Natural killer cell (primary cell): ENCODE data around the gene PHLDB2. TPM values are rescaled to one million over a fixed set of nuclear protein-coding genes. Genes with fewer than 3 reads are reported as not detected.

Experiments used
- ATAC-seq, 3 donors: fragments of 150-1000 bp in 2 of 3; fragments of 200-7000 bp in 1 of 3; cut with Tn5 transposase; 1 replicate in 1 of 3; 2 replicates in 2 of 3; pipeline ENCODE4 v1.10.0; 2021; ENCODE audit warnings: mild to moderate bottlenecking in 2 of 3, moderate library complexity in 2 of 3
- DNase-seq, 2 donors: peaks; one replicate each; pipeline versions ENCODE4 v3.0.0 to v3.0.0-alpha.2; 2013 to 2021; ENCODE audit warnings: mixed read lengths in 1 of 2
- H3K27ac ChIP-seq: one replicate; pipeline ENCODE4 v1.5.1; 2013; ENCODE audit warnings: mild to moderate bottlenecking, low read length
- H3K27me3 ChIP-seq: one replicate; pipeline ENCODE4 v1.6.1; 2013; ENCODE audit warnings: low read length; ENCODE audit not compliant: control insufficient read depth, insufficient read depth
- H3K36me3 ChIP-seq: one replicate; pipeline ENCODE4 v1.6.1; 2013; ENCODE audit warnings: low read length; ENCODE audit not compliant: control insufficient read depth, insufficient read depth
- H3K4me1 ChIP-seq: one replicate; pipeline ENCODE4 v1.6.1; 2013; ENCODE audit warnings: low read length; ENCODE audit not compliant: control insufficient read depth, insufficient read depth
- H3K4me3 ChIP-seq: one replicate; pipeline ENCODE4 v1.5.1; 2013; ENCODE audit warnings: low read length
- H3K9me3 ChIP-seq: one replicate; pipeline ENCODE4 v1.6.1; 2013; ENCODE audit warnings: low read length; ENCODE audit not compliant: control insufficient read depth, insufficient read depth
- H3K27ac Mint-ChIP-seq, 2 donors: one replicate each; pipeline ENCODE4 v1.8.0; 2022; ENCODE audit warnings: mild to moderate bottlenecking in 2 of 2, mixed read lengths in 2 of 2, moderate library complexity in 1 of 2
- H3K27me3 Mint-ChIP-seq, 2 donors: one replicate each; pipeline ENCODE4 v1.8.0; 2022; ENCODE audit warnings: low read depth in 2 of 2, mixed read lengths in 2 of 2
- H3K36me3 Mint-ChIP-seq: one replicate; pipeline ENCODE4 v1.8.0; 2022; ENCODE audit warnings: mixed read lengths
- H3K4me1 Mint-ChIP-seq, 2 donors: one replicate each; pipeline ENCODE4 v1.8.0; 2022; ENCODE audit warnings: mixed read lengths in 2 of 2
- H3K4me3 Mint-ChIP-seq: one replicate; pipeline ENCODE4 v1.8.0; 2022; ENCODE audit warnings: mild to moderate bottlenecking, moderate library complexity, mixed read lengths
- H3K9me3 Mint-ChIP-seq, 2 donors: one replicate each; pipeline ENCODE4 v1.8.0; 2022; ENCODE audit warnings: mixed read lengths in 2 of 2
- WGBS: methylation state at CpG from one replicate; pipeline ENCODE4 v1.1.7; 2013; ENCODE audit warnings: missing lambda C conversion rate; ENCODE audit not compliant: insufficient coverage; 5-methylcytosine and 5-hydroxymethylcytosine counted together
- intact Hi-C: fragments of 100-400 bp; cut with micrococcal nuclease; formaldehyde crosslinking; loops from one replicate; pipeline ENCODE4 v1.14.2; 2022
- total RNA-seq, 4 donors: library from RNA; stranded (reverse); fragments of 120-200 nt in 1 of 4; gene quantifications; one replicate each; pipeline versions ENCODE4 v1.2.3 to v1.2.4, GENCODE V29; 2013 to 2022
- TF ChIP-seq, protein P1 (sequence below): fragments of 200-600 bp; IDR thresholded peaks from one replicate; pipeline ENCODE4 v1.8.0; 2022; ENCODE audit warnings: antibody characterized with exemption

PHLDB2 gene
- total RNA-seq, 3 donors from 2014 or later (not counting 1 experiment from before 2014, with no cell fraction given) = 63.3 to 93.4 (median 64.0) TPM

DNA sequence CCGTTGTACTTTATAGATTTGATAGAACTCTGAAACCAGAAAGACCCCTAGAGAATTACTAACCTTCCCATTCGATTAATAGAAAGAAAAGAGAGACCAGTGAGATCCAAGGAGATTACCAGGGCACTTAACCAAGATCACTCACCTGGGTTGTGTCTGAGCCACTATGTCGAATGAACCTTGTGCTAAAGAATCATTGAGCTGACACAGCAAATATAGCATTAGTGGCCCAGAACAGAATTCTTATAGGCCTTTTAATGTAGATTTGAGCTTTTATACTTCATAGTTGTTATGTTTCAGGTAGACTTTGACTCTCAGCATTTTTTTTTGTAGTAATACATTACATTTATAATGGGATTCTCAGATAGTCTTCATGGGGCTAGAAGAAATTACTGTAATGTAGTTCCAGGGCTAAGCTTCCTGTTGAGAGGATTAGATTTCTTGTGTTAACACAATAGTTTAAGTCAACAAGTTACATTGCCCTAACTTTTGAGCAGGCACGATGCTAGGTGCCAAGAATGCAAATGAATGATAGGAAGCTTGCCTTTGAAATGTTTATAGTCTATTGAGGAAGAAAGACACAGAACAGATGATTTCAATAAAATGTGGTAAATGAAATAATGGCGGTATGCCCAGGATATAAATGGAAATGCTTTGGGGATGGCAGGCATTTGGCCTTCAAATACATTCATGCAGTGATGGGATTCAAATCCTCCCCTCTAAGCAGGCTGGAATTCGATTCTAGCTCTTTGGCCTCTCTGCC, 95.3 kb downstream of the PHLDB2 start:
- Histone ChIP-seq H3K27me3 (no peaks in the 10 kb centered on the region), H3K4me1 (no peaks in the 10 kb centered on the region), H3K9me3 (no peaks in the 10 kb centered on the region), H3K4me3 (no peak overlapping the region), H3K27ac (no peak overlapping the region), H3K36me3 (peaks cover 7% of the 10 kb centered on the region)
- no peaks in the 10 kb centered on the region for H3K9me3 Mint-ChIP-seq
- H3K27me3 Mint-ChIP-seq = no peaks in the 10 kb centered on the region
- H3K36me3 Mint-ChIP-seq = peaks cover 6% of the 10 kb centered on the region
- WGBS = 86% methylated on average over 5 of the region's 6 CpGs
- TF ChIP-seq, protein P1, sequence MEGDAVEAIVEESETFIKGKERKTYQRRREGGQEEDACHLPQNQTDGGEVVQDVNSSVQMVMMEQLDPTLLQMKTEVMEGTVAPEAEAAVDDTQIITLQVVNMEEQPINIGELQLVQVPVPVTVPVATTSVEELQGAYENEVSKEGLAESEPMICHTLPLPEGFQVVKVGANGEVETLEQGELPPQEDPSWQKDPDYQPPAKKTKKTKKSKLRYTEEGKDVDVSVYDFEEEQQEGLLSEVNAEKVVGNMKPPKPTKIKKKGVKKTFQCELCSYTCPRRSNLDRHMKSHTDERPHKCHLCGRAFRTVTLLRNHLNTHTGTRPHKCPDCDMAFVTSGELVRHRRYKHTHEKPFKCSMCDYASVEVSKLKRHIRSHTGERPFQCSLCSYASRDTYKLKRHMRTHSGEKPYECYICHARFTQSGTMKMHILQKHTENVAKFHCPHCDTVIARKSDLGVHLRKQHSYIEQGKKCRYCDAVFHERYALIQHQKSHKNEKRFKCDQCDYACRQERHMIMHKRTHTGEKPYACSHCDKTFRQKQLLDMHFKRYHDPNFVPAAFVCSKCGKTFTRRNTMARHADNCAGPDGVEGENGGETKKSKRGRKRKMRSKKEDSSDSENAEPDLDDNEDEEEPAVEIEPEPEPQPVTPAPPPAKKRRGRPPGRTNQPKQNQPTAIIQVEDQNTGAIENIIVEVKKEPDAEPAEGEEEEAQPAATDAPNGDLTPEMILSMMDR = no peak
- no peak overlapping the region for H3K4me3 Mint-ChIP-seq
- intact Hi-C loops = no loop called here
- H3K4me1 Mint-ChIP-seq = peaks cover 0 to 5% of the 10 kb centered on the region in 2 donors
- H3K27ac Mint-ChIP-seq = no peak overlapping the region
- DNase-seq = no peak
- no peak for ATAC-seq

DNA sequence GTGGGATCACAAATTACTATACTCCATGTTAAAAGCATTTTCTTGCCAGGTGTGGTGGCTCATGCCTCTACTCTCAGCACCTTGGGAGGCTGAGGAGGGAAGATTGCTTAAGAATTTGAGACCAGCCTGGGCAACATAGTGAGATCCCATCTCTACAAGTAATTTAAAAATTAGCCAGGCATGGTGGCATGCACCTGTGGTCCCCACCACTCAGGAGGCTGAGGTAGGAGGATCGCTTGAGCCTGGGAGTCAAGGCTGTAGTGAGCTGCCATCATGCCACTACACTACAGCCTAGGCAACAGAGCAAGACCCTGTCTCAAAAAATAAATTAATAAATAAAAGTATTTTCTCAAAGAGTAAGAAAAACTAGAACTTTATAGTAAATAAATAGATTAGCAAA, 96.8 kb downstream of the PHLDB2 start:
- Mint-ChIP-seq H3K27me3 (no peaks in the 10 kb centered on the region), H3K27ac (no peak overlapping the region), H3K4me1 (peaks cover 0 to 5% of the 10 kb centered on the region in 2 donors), H3K9me3 (no peaks in the 10 kb centered on the region), H3K36me3 (no peaks in the 10 kb centered on the region), H3K4me3 (no peak overlapping the region)
- intact Hi-C loops = no loop called here
- WGBS = no CpG with 5 or more reads among the region's 1 CpG
- peaks cover 7% of the 10 kb centered on the region for H3K36me3 ChIP-seq
- H3K4me1 ChIP-seq = no peaks in the 10 kb centered on the region
- DNase-seq (no peak), ATAC-seq (no peak)
- TF ChIP-seq, protein P1 = no peak
- H3K27me3 ChIP-seq = no peaks in the 10 kb centered on the region
- H3K9me3 ChIP-seq = no peaks in the 10 kb centered on the region
- H3K27ac ChIP-seq = no peak overlapping the region
- H3K4me3 ChIP-seq = no peak overlapping the region

DNA sequence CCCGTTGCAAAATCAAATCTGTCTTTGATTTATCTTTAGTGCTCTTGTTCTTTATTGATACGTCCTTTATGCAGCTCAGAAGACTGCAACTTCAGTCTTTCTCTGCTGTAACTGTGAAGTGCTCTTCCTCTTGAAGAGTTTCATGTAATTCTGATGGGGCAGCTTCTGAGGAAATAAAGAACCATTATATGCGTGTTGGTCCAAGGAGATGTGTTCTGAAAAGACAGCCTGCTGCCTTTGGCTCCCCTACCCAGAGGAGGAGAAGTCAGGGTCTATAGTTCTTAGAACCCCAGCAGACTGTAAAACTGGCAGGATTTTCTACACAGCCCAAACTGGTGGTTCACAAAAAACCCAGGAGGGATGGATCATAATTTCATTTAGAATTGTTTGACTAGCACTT, 97.4 kb downstream of the PHLDB2 start:
- no peaks in the 10 kb centered on the region for H3K9me3 ChIP-seq
- DNase-seq (no peak), ATAC-seq (no peak)
- no peaks in the 10 kb centered on the region for H3K27me3 Mint-ChIP-seq
- peaks cover 0 to 5% of the 10 kb centered on the region in 2 donors for H3K4me1 Mint-ChIP-seq
- 98% methylated on average over 3 of the region's 3 CpGs for whole genome bisulfite sequencing
- no peak overlapping the region for H3K27ac ChIP-seq
- no peaks in the 10 kb centered on the region for H3K9me3 Mint-ChIP-seq
- H3K4me1 ChIP-seq = no peaks in the 10 kb centered on the region
- intact Hi-C loops = no loop called here
- H3K27ac Mint-ChIP-seq = no peak overlapping the region
- TF ChIP-seq, protein P1 = no peak
- no peak overlapping the region for H3K4me3 Mint-ChIP-seq
- no peaks in the 10 kb centered on the region for H3K27me3 ChIP-seq
- no peak overlapping the region for H3K4me3 ChIP-seq
- H3K36me3 ChIP-seq = peaks cover 7% of the 10 kb centered on the region
- no peaks in the 10 kb centered on the region for H3K36me3 Mint-ChIP-seq
